A549 (cell line): ENCODE measurements around the gene SUMO2. TPM values are rescaled to one million over a fixed set of nuclear protein-coding genes. Genes with fewer than 3 reads are reported as not detected.

Experiments used
- CEBPB ChIP-seq, 2 experiments: fragments of >200 bp in 1 of 2; sonication (Bioruptor Twin) in 1 of 2; formaldehyde crosslinking in 1 of 2; IDR thresholded peaks; 2 replicates each; pipeline ENCODE4 v1.6.1; 2012 to 2016
- CHD2 ChIP-seq: fragments of 150-350 bp; IDR thresholded peaks from 2 replicates; pipeline ENCODE4 v1.6.1; 2014; ENCODE audit warnings: low read length; ENCODE audit not compliant: partially characterized antibody
- FOSB ChIP-seq: fragments of 250-450 bp; sonication (Bioruptor Pico); IDR thresholded peaks from 2 replicates; pipeline ENCODE4 v1.5.0; 2020; ENCODE audit warnings: mild to moderate bottlenecking, moderate library complexity
- FOXS1 ChIP-seq: fragments of 250-450 bp; sonication (Bioruptor Pico); IDR thresholded peaks from 2 replicates; pipeline ENCODE4 v1.5.0; 2020; ENCODE audit warnings: mild to moderate bottlenecking, moderate library complexity
- HDAC2 ChIP-seq: fragments of 200-600 bp; sonication (generic); IDR thresholded peaks from 2 replicates; pipeline ENCODE4 v1.6.1; 2016
- HEYL ChIP-seq: fragments of 250-450 bp; sonication (Bioruptor Pico); IDR thresholded peaks from 2 replicates; pipeline ENCODE4 v1.8.0; 2021; ENCODE audit warnings: mild to moderate bottlenecking, moderate library complexity
- HOXB13 ChIP-seq: fragments of 250-450 bp; sonication (Bioruptor Pico); IDR thresholded peaks from 2 replicates; pipeline ENCODE4 v1.5.0; 2020; ENCODE audit warnings: low read depth, mild to moderate bottlenecking, moderate library complexity
- JUN ChIP-seq, 2 experiments: fragments of >200 bp; sonication (Bioruptor Twin); formaldehyde crosslinking; IDR thresholded peaks; 2 replicates in 1 of 2; 3 replicates in 1 of 2; pipeline ENCODE4 v1.6.1; 2016 to 2017
- KDM1A ChIP-seq: fragments of 200-600 bp; sonication (generic); IDR thresholded peaks from 2 replicates; pipeline ENCODE4 v1.6.1; 2016; ENCODE audit warnings: low read depth, mild to moderate bottlenecking
- KDM5A ChIP-seq: fragments of 200-600 bp; sonication (generic); IDR thresholded peaks from 2 replicates; pipeline ENCODE4 v1.6.1; 2016; ENCODE audit warnings: antibody characterized with exemption, mild to moderate bottlenecking
- NFE2L2 ChIP-seq: fragments of 150-350 bp; conservative IDR thresholded peaks from 2 replicates; pipeline ENCODE4 v1.6.1; 2014; ENCODE audit warnings: low read length
- NR3C1 ChIP-seq: fragments of >200 bp; sonication (Bioruptor Twin); formaldehyde crosslinking; IDR thresholded peaks from 3 replicates; pipeline ENCODE4 v1.6.1; 2017
- PHF8 ChIP-seq: fragments of 200-600 bp; sonication (generic); IDR thresholded peaks from 2 replicates; pipeline ENCODE4 v1.6.1; 2016; ENCODE audit warnings: low read depth, mild to moderate bottlenecking, antibody characterized with exemption, moderate library complexity, borderline replicate concordance
- RAD21 ChIP-seq, 2 experiments: fragments of >200 bp in 1 of 2; sonication (Bioruptor Twin) in 1 of 2; formaldehyde crosslinking in 1 of 2; IDR thresholded peaks in 1 of 2; conservative IDR thresholded peaks in 1 of 2; 2 replicates in 1 of 2; 3 replicates in 1 of 2; pipeline ENCODE4 v1.6.1; 2012 to 2018; ENCODE audit warnings: inconsistent platforms in 1 of 2
- RARB ChIP-seq: fragments of 250-450 bp; sonication (Bioruptor Pico); IDR thresholded peaks from 2 replicates; pipeline ENCODE4 v1.8.0; 2021; ENCODE audit warnings: mild to moderate bottlenecking, moderate library complexity
- RCOR1 ChIP-seq: fragments of 150-350 bp; IDR thresholded peaks from 2 replicates; pipeline ENCODE4 v1.6.1; 2014; ENCODE audit warnings: antibody characterized with exemption, low read length, low read depth
- SREBF2 ChIP-seq: fragments of 450-650 bp; IDR thresholded peaks from 2 replicates; pipeline ENCODE4 v1.6.1; 2014; ENCODE audit warnings: mild to moderate bottlenecking, moderate library complexity
- TP53 ChIP-seq: fragments of 250-450 bp; sonication (Bioruptor Pico); IDR thresholded peaks from 2 replicates; pipeline ENCODE4 v1.5.0; 2021; ENCODE audit warnings: mild to moderate bottlenecking, moderate library complexity
- polyA plus RNA-seq, 4 experiments: library from polyadenylated mRNA; depleted of rRNA in 3 of 4; stranded (reverse); fragments of >200 nt; fragmentation: RNase III in 1 of 4; extraction: RNeasy Plus Mini Kit Qiagen cat#74134 plus additional on column Dnase treatment in 1 of 4; gene quantifications; 2 replicates in 3 of 4; 3 replicates in 1 of 4; pipeline ENCODE4 v1.2.3, GENCODE V29; 2011 to 2017
- TF ChIP-seq, protein P1 (sequence below): fragments of >200 bp; sonication (Bioruptor Twin); formaldehyde crosslinking; IDR thresholded peaks from 3 replicates; pipeline ENCODE4 v1.6.1; 2016
- TF ChIP-seq, protein P2 (sequence below): fragments of 250-450 bp; sonication (Bioruptor Pico); IDR thresholded peaks from 2 replicates; pipeline ENCODE4 v1.5.0; 2020; ENCODE audit warnings: low read depth, mild to moderate bottlenecking, moderate library complexity
- TF ChIP-seq, protein P3 (sequence below): fragments of 450-650 bp; IDR thresholded peaks from 2 replicates; pipeline ENCODE4 v1.6.1; 2014; ENCODE audit warnings: antibody characterized with exemption
- TF ChIP-seq, protein P4 (sequence below): fragments of 250-450 bp; sonication (Bioruptor Pico); IDR thresholded peaks from 2 replicates; pipeline ENCODE4 v1.5.0; 2021; ENCODE audit warnings: mild to moderate bottlenecking, moderate library complexity, borderline replicate concordance
- TF ChIP-seq, protein P5 (sequence below): fragments of >200 bp; sonication (Bioruptor Twin); formaldehyde crosslinking; IDR thresholded peaks from 3 replicates; pipeline ENCODE4 v1.5.1; 2016
- TF ChIP-seq, protein P6 (sequence below): fragments of >200 bp; sonication (Bioruptor Twin); formaldehyde crosslinking; IDR thresholded peaks from 2 replicates; pipeline ENCODE4 v1.6.1; 2016

Gene SUMO2
- polyA plus RNA-seq, 2 of the 4 experiments (the other 2 are of a cell fraction): 525 to 545 TPM

DNA sequence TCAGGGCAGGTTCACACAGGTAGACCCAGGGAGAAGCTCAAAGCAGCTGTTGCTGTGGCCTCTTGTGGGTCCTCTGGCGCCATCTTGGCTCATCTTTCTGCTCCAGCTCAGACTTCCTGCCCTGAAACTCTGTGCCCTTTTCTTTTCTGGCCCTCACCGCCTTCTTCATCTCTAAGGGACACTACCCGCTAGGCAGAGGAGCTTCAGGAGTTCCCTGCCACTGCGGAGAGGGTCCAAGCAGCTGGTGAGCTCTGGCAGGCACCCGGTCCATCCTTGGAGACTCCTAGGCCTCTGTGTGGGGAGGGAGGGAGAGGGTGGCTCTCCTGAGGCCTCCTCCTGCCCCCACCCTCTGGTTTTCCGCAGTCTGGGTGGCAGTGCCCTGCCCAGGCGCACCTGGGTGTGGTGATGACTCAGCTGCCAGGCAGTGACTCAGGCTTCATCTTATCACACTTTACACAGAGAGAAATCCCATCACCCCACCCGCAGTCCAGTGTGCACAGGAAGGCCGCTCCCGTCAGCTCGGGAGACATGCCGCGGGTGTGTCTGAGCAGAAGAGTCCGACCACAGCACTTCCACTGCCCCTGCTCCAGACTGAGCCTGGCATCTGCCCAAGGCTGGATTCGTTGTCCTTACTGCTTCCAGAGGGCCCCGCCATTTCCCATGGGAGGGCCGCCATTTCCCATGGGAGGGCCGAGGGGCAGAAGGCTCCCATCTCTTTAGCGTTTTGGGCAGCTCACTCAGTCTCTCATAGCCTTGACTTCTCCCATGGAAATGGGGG is 58.5 kb downstream of the SUMO2 start (continued):
- TF ChIP-seq, protein P1, sequence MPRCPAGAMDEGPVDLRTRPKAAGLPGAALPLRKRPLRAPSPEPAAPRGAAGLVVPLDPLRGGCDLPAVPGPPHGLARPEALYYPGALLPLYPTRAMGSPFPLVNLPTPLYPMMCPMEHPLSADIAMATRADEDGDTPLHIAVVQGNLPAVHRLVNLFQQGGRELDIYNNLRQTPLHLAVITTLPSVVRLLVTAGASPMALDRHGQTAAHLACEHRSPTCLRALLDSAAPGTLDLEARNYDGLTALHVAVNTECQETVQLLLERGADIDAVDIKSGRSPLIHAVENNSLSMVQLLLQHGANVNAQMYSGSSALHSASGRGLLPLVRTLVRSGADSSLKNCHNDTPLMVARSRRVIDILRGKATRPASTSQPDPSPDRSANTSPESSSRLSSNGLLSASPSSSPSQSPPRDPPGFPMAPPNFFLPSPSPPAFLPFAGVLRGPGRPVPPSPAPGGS: no peak; the same call in 1 of the 3 replicates
- peak; percentile 94 to 99 for TF ChIP-seq JUN (IDR thresholded peaks at IDR 0.05)
- TF ChIP-seq FOSB (CRISPR knock-in tag): no peak; the same call in none of the 2 replicates
- TF ChIP-seq, protein P2, sequence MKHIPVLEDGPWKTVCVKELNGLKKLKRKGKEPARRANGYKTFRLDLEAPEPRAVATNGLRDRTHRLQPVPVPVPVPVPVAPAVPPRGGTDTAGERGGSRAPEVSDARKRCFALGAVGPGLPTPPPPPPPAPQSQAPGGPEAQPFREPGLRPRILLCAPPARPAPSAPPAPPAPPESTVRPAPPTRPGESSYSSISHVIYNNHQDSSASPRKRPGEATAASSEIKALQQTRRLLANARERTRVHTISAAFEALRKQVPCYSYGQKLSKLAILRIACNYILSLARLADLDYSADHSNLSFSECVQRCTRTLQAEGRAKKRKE (CRISPR knock-in tag): peak; percentile 91
- peak; percentile 95 for TF ChIP-seq HEYL (CRISPR knock-in tag)
- TF ChIP-seq CEBPB (IDR thresholded peaks at IDR 0.05): peak in 1 of 2 experiments; percentile 63; a peak in 1 of 4 replicates
- 0 out of 2 replicates have a peak, but pooled peaks have one; percentile 66 for TF ChIP-seq RARB (CRISPR knock-in tag)
- TF ChIP-seq, protein P3, sequence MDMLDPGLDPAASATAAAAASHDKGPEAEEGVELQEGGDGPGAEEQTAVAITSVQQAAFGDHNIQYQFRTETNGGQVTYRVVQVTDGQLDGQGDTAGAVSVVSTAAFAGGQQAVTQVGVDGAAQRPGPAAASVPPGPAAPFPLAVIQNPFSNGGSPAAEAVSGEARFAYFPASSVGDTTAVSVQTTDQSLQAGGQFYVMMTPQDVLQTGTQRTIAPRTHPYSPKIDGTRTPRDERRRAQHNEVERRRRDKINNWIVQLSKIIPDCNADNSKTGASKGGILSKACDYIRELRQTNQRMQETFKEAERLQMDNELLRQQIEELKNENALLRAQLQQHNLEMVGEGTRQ: no peak
- no peak for TF ChIP-seq KDM1A
- TF ChIP-seq, protein P4, sequence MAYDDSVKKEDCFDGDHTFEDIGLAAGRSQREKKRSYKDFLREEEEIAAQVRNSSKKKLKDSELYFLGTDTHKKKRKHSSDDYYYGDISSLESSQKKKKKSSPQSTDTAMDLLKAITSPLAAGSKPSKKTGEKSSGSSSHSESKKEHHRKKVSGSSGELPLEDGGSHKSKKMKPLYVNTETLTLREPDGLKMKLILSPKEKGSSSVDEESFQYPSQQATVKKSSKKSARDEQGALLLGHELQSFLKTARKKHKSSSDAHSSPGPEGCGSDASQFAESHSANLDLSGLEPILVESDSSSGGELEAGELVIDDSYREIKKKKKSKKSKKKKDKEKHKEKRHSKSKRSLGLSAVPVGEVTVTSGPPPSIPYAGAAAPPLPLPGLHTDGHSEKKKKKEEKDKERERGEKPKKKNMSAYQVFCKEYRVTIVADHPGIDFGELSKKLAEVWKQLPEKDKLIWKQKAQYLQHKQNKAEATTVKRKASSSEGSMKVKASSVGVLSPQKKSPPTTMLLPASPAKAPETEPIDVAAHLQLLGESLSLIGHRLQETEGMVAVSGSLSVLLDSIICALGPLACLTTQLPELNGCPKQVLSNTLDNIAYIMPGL: peak; percentile 98
- no peak for TF ChIP-seq SREBF2
- TF ChIP-seq, protein P5, sequence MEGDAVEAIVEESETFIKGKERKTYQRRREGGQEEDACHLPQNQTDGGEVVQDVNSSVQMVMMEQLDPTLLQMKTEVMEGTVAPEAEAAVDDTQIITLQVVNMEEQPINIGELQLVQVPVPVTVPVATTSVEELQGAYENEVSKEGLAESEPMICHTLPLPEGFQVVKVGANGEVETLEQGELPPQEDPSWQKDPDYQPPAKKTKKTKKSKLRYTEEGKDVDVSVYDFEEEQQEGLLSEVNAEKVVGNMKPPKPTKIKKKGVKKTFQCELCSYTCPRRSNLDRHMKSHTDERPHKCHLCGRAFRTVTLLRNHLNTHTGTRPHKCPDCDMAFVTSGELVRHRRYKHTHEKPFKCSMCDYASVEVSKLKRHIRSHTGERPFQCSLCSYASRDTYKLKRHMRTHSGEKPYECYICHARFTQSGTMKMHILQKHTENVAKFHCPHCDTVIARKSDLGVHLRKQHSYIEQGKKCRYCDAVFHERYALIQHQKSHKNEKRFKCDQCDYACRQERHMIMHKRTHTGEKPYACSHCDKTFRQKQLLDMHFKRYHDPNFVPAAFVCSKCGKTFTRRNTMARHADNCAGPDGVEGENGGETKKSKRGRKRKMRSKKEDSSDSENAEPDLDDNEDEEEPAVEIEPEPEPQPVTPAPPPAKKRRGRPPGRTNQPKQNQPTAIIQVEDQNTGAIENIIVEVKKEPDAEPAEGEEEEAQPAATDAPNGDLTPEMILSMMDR: no peak; the same call in 2 of the 3 replicates
- TF ChIP-seq, protein P6, sequence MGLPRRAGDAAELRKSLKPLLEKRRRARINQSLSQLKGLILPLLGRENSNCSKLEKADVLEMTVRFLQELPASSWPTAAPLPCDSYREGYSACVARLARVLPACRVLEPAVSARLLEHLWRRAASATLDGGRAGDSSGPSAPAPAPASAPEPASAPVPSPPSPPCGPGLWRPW: no peak
- no peak for TF ChIP-seq NR3C1
- no peak for TF ChIP-seq HDAC2
- TF ChIP-seq FOXS1 (CRISPR knock-in tag): peak; percentile 90; the same call in 1 of the 2 replicates
- TF ChIP-seq CHD2: no peak
- TF ChIP-seq RAD21 (conservative IDR thresholded peaks at IDR 0.05 in 1 of 2, IDR thresholded peaks at IDR 0.05 in 1 of 2): peak; percentile 30 to 39; a peak in 4 of 5 replicates
- no peak for TF ChIP-seq KDM5A
- peak; percentile 98 for TF ChIP-seq HOXB13 (CRISPR knock-in tag)
- TF ChIP-seq PHF8: no peak
- TF ChIP-seq NFE2L2: peak; percentile 87
- TF ChIP-seq TP53 (CRISPR knock-in tag): peak; percentile 90
- TF ChIP-seq RCOR1: 0 out of 2 replicates have a peak, but pooled peaks have one; percentile 45
